Activated CD4-positive, CD25-positive, alpha-beta regulatory T cell treated with anti-CD3 and anti-CD28 coated beads, Interleukin-2, amount 50 U/mL, for 16 hours (primary cell): ENCODE data around the gene SULT6B1.
A peak's percentile ranks its signal among the peaks of the same experiment; 100 is the strongest.
"Not testable (repeated sequence)": the region's sequence is repeated elsewhere in the genome, so short reads cannot be mapped to it uniquely, and the experiment has no call there.

ENCODE experiments used
- DNase-seq: peaks from one replicate; pipeline ENCODE4 v3.0.0-alpha.2; 2020; ENCODE audit warnings: low read depth, low spot score

The SULT6B1 gene, protein sequence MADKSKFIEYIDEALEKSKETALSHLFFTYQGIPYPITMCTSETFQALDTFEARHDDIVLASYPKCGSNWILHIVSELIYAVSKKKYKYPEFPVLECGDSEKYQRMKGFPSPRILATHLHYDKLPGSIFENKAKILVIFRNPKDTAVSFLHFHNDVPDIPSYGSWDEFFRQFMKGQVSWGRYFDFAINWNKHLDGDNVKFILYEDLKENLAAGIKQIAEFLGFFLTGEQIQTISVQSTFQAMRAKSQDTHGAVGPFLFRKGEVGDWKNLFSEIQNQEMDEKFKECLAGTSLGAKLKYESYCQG

GRCh38 chr2:37188570-37188969 lies at the start of gene SULT6B1:
TSS of gene SULT6B1 (minus strand) at chr2:37188670. CDS start at chr2:37188640, 30 bp downstream.
- DNase-seq, result no peak

DNA sequence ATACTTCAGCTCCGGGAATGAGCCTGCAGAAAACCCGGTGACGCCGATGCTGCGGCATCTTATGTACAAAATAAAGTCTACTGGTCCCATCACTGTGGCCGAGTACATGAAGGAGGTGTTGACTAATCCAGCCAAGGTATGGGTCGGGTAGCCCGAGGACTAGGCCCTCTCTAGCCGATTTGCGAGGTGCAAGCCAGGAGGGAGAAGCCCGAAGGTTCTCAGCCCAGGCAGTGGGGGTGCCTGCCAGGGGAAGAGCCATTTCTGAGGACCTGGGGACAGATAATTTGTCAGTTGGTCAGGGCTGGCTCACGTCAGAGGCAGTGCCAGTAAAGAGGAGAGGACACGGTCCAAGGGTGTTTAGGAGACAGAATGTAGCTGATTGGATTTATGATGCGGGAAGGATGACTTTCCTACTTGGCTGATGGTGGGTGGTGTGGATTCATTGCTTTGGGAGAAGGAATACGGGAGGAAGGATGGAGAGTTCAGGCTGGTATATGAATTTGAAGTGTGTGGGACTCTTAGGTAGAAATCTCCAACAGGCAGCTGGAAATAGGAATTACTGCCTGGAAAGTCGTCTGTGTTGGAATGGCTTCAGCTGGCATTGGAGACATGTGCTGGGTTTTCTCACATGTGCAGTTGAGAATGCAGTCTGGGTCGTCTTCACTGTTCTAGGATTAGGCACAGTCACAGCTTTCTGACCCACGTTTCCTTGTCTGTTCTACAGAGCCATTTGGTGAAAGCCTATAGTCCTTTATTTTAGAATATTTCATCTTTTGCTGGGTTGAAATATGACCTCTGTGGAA lies 43.9 kb upstream of the SULT6B1 start:
- no peak for DNase-seq

DNA sequence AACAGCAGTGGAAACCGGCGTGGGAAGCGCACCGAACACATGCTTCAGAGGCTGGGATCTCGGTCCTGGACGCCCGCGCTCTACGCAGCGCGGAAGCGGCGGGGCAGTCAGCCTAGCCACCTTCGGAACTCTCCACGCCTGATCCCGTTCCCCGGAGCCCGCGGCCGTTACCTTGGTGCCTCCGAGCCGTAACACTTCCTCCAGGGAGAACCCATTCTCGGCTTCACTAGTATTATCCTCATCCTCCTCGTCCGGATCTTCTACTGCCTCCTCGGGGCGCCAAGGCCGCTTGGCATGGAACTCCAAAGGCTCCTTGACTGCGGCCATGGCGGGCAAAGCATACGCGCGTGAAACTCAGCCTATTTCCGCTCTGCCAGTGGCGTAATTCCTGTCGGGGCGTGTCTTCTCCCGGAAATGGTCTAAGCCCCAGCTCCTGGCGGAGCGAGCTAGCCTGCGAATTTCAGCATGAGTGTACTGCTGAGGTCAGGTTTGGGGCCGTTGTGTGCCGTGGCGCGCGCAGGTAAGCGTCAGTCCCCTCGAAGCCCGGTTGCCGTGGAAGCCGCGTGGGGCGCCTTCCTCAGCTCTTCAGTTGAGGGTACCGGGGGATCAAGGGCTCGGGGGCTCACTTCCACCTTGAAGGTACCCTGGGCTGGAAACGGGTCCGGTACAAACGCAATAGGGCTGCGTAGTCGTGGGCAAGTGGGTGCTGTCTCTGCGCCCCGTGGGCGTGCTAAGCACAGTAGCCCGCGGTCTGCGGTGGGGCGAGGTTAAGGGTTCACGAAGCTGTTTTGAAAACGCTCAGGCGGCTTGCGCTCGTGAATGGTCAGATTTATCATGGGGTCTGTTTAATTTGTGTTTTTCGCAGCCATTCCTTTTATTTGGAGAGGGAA lies 43.0 kb upstream of the SULT6B1 start, which contains the start of the genes CEBPZ and NDUFAF7:
Gene CEBPZ (minus strand): TSS at position 356 of the 890 bp plus-strand sequence. CDS start 29 bp downstream, at position 327.
Gene NDUFAF7 (plus strand): TSS at position 418 of the 890 bp plus-strand sequence. CDS start 48 bp downstream, at position 466.
- peak; percentile 81 for DNase-seq

GRCh38 chr2:37230581-37230980 lies 42.1 kb upstream of the SULT6B1 start:
- no peak for DNase-seq

DNA sequence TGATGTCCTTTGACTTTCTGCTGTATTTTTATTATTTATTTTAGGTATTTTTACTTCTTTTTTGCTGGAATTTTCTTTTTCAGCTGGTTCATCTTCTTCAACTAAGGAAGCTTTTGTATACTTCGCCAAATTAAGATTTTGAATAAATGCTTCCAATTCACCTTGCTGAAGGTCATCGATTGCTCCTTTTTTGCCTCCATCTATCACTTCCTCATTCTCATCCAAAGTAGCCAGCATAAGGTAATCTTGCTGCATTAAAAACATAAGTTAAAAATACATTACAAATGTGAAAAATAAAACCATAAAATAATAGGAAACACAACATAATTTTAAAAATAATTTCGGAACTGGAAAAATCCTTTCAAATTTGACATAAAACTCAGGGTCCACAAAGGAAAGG lies 40.3 kb upstream of the SULT6B1 start:
- DNase-seq, result no peak

GRCh38 chr2:37226863-37227262 lies 38.4 kb upstream of the SULT6B1 start:
- DNase-seq, result no peak

GRCh38 chr2:37225129-37225528 lies 36.7 kb upstream of the SULT6B1 start:
- not testable (repeated sequence) for DNase-seq

- no peak for DNase-seq
Observed at GRCh38 chr2:37224063-37224462, 35.6 kb upstream of the SULT6B1 start.

DNA sequence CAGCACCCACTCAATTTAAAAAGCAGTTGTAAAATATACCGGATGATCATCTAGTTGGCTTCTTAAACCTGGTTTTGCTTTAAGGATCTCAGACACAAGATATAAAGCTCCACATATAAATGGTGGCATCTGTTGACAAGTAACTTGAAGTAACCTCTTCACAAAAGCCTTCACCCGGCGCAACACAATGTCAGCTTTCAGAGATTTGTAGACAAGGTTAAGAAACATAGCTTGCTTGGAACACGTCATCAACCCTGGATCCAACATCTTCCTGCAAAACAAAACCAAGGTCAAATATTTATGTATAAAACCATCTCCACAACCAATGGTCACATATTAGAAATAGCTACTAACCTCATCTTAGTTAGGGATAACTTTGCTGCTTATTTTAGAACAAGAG lies 34.7 kb upstream of the SULT6B1 start:
- no peak for DNase-seq

DNA sequence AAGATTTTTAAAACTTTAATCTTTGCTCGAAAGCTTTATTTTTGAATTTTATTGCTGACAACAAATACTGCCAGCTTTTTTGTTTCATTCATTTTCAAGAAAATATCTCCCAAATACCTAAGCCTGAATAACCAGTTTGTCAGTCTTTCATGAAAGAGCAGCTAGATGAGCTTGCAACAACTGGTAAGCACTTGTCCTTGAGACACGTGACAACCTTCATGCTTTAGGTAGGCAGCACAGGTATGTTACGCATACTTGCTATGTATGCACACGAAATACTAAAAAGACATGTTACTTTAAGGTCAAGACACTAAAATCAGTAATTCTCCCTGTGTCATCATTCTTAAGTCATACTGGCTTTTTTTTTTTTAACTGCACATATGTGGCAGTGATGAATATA lies 30.6 kb upstream of the SULT6B1 start:
- DNase-seq, result no peak

GRCh38 chr2:37215250-37215649 lies 26.8 kb upstream of the SULT6B1 start:
- DNase-seq, result no peak

GRCh38 chr2:37211939-37212338 lies 23.5 kb upstream of the SULT6B1 start:
- DNase-seq, result no peak

DNA sequence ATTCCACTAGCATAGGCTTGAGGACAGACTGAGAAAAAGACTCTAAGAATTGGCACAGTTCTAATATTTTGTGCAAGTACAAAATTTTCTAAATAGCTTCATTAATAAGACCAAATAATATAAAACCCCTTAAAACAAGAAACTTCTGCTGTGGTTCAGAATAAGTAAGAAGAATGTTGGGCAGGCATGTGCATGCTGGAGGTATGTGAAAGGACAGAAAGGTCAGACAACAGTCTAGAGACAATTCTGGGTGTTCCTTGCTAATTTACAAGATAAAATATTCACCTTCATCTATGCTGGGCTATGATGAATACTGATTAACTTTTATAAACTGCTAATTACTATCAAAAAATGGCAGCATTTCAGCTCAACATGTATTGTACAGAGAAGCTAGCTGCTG lies 22.7 kb upstream of the SULT6B1 start:
- DNase-seq, result no peak

- not testable (repeated sequence) for DNase-seq
Observed at GRCh38 chr2:37206760-37207159, 18.3 kb upstream of the SULT6B1 start.

- DNase-seq, result no peak
Observed at GRCh38 chr2:37205689-37206341, 17.3 kb upstream of the SULT6B1 start.

DNA sequence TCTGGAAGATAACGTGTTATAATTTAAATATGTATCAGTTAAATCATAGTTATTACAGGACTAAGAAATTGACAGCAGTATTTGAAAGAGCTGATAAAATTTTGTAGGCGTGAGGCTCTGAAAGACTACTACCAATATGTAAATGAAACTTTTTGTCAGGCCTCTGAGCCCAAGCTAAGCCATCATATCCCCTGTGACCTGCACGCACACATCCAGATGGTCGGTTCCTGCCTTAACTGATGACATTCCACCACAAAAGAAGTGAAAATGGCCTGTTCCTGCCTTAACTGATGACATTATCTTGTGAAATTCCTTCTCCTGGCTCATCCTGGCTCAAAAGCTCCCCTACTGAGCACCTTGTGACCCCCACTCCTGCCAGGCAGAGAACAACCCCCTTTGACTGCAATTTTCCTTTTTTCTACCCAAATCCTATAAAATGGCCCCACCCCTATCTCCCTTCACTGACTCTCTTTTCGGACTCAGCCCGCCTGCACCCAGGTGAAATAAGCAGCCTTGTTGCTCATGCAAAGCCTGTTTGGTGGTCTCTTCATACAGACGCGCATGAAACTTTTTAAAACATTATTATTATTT lies 16.7 kb upstream of the SULT6B1 start:
- DNase-seq, result not testable (repeated sequence)

DNA sequence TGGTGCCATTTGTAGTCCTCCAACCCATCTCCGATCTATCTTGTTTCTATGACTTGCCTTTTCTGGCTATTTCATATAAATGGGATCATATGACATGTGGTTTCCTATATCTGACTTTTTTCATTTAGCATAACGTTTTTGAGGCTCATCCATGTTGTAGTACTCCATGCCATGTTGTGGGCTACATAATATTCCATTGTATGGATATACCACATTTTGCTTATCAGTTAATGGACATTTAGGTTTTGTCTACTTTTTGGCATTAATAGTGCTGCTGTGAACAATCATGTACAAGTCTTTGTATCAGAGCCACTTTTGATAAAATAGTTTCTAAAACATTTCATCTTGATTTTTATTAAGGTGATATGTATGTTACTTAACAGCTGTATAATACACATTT lies 15.2 kb upstream of the SULT6B1 start:
- DNase-seq, result no peak

DNA sequence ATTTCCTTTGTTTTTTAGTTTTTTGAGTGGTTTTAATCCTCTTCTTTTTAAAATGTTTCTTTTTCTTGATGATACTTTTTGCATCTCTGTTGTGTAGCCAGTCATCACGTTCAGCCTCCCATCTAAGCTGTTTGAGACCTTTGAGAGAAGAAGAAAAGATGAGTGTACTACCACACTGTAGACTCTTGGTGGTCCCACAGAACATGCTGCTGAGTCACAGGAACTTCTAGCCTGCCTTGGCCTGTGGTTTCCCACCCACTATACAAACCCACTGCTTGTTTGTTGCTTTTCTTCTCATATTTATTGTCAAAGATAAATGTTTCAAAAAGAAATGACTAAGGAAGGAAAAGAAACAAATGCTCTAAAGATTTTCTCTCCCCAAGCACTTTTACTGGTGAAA lies 13.3 kb upstream of the SULT6B1 start:
- DNase-seq, result no peak

- no peak for DNase-seq
Observed at GRCh38 chr2:37201208-37201607, 12.7 kb upstream of the SULT6B1 start.

GRCh38 chr2:37198681-37199065 lies 10.2 kb upstream of the SULT6B1 start:
- no peak for DNase-seq
